HCEC 1CT (cell line): Measurements from ENCODE around the gene PALLD.

Experiments used
- DNase-seq: peaks from one replicate; pipeline ENCODE4 v3.0.0-alpha.2; 2017

PALLD gene

DNA sequence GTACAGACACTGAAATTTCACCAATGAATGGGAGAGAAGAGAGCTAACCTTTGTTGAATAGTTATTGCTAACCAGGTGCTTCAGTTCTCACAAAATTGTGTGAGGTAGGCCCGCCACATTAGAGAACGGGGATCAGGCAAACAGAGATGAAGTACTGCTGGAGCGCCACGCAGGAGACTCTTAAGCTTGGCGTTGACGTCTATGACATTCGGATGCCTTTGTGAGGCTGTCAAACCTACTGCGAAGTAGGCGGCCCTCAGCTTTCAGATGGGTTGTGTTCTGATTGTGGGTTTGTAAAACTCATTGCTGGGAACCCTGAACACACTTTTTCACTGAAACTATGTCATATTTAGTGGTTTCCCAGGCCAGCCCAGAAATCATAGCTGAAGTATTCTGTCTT is 339.6 kb downstream of the PALLD start:
- no peak for DNase-seq

DNA sequence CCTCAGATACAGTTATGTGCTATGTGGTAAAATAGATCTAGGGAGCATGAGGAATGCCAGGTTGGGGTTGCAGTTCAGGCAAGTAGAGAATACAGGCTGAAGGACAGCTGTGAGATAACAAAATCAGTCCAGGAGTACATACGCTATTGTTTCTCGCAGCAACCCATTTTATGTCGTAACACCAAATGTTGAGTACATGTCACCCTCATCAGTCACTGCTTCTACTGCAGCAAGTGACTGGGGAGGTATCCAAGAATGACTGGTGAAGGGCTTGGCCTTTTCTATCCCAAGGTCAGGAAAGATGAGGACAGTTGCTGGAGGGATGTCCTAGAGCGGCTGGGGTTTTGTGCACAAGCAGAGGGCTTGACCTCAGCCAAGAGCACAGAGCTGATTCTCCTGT is 341.1 kb downstream of the PALLD start:
- DNase-seq = no peak

DNA sequence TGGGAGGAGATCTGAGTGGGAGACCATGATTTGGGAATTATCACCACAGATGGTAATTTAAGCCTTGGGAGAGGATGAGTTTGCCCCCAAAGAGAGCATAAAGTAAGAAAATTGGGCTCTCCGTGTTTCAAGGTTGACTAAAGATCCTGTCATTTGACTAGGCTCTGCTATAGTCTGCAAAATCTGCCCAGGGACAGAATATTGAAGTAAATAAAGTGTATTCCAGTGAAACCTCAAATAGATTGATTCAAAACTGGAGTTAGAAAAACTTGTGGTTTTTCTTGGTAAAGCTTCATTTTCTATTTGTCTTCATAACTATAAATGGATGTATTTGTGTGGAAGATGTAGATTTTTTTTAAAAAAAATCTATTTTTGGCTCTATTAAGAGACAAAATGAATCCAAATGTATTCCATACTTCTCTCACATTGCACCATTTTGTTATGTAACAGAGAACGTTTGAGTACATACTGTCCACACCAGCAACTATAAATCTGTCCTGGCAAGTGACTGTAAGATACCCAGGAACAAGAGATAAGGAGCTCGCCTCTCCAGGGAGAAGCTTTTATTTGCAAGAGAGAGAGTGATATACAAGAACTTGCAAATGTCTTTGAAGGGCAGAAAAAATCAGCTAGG is 343.0 kb downstream of the PALLD start:
- DNase-seq = no peak

- DNase-seq = no peak
These were observed 343.5 kb downstream of the PALLD start for GRCh38 chr4:168840392-168840763.

- no peak for DNase-seq
These were observed 344.3 kb downstream of the PALLD start for GRCh38 chr4:168841000-168841671.

GRCh38 chr4:168841672-168842019 is 344.8 kb downstream of the PALLD start:
- DNase-seq = no peak

- no peak for DNase-seq
These were observed 345.3 kb downstream of the PALLD start for GRCh38 chr4:168842186-168842585.

DNA sequence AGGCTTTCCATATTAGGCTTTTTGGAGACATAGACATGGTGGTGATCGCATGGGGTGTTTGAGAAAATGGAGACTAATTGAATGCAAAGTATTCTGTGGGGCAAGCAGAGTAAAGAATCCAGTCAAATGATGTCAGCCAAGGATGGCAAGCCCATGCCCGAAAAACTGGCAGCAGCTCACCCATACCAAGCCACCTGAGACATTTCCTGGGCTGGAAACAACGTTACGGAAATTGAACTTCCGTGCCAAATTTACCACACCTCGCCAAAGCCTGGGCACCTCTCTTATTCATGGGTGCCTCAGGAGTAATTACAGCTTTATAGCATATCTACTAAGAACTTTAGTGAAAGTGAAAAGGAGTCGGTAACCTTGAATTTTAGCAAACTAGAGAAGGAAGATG is 346.8 kb downstream of the PALLD start:
- DNase-seq = no peak

DNA sequence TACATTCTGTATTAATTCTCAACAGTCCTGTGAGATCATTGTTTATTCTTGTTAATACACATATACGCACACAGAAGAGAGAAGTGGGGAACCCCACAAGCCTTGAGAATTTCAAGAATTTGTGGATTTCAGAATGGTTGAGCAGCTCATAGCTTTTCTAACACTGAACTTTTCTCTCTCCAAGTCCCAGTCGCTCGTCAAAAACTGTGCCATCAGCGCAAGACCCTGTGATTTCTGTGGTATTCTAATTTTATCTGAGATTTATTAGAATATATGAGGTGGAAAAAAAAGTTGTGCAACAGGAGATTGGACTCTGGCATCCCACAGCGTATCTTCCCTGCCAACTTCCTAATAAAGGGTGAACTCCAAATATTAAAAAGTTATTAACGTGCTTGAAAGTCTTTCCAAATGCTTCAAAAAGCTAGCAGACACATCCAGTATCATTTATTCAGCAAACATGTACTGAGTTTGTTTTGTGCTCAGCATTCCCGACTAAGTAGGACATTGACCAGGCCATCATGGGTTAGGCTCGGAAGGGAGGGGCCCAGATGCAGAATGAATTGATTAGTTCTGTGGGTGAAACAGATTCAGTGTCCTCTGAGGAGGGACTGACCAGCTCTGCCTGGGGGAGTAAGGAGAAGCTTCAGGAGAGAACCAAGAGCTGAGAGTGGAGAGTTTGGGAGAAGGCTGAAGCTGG is 347.6 kb downstream of the PALLD start:
- peak; percentile 40 for DNase-seq

- DNase-seq = no peak
These were observed 349.0 kb downstream of the PALLD start for GRCh38 chr4:168845897-168846296.

GRCh38 chr4:168846414-168846813 is 349.6 kb downstream of the PALLD start:
- no peak for DNase-seq

GRCh38 chr4:168847771-168848502 is 351.1 kb downstream of the PALLD start:
- no peak for DNase-seq

- no peak for DNase-seq
These were observed 352.3 kb downstream of the PALLD start for GRCh38 chr4:168849030-168849675.

- DNase-seq = no peak
These were observed 353.1 kb downstream of the PALLD start for GRCh38 chr4:168849997-168850396.

DNA sequence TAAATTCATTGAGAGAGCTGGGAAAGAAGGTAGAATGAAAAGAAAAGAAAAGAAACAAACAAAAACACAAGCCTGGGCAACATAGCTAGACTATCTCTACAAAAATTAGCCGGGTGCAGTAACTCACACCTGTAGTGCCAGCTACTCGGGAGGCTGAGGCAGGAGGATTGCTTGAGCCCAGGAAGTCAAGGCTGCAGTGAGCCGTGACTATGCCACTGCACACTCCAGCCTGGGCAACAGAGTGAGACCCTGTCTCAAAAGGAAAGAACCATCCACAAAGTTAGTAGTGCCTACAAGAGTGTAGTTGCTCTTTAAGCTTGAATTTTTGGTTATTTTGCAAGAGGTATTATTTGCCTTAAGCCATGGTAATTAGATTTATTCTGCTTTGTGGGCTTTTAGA is 355.5 kb downstream of the PALLD start:
- DNase-seq = no peak

- no peak for DNase-seq
These were observed 356.3 kb downstream of the PALLD start for GRCh38 chr4:168852933-168853713.

DNA sequence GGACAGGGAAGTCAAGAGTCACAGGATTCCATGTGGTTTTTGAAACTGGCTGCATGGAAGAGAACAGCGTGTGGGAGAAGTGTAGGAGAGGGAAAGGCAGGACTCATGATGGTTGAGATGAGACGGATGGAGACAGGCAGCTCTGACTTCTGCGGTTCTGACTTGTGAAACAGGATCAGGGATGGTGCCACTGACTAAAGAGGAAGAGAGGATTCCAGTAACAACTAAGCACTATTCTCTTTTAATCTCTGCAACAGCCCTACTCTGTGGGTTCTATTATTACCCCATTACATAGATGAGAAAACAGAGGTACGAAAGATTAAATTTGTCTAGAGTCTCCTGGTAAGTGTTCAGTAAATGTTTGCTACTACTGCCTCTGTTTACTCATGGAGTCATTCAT is 356.9 kb downstream of the PALLD start:
- DNase-seq = no peak

GRCh38 chr4:168854350-168854921 is 357.6 kb downstream of the PALLD start:
- DNase-seq = no peak

GRCh38 chr4:168856312-168856711 is 359.5 kb downstream of the PALLD start:
- DNase-seq = peak; percentile 88

GRCh38 chr4:168857009-168857408 is 360.2 kb downstream of the PALLD start:
- no peak for DNase-seq

DNA sequence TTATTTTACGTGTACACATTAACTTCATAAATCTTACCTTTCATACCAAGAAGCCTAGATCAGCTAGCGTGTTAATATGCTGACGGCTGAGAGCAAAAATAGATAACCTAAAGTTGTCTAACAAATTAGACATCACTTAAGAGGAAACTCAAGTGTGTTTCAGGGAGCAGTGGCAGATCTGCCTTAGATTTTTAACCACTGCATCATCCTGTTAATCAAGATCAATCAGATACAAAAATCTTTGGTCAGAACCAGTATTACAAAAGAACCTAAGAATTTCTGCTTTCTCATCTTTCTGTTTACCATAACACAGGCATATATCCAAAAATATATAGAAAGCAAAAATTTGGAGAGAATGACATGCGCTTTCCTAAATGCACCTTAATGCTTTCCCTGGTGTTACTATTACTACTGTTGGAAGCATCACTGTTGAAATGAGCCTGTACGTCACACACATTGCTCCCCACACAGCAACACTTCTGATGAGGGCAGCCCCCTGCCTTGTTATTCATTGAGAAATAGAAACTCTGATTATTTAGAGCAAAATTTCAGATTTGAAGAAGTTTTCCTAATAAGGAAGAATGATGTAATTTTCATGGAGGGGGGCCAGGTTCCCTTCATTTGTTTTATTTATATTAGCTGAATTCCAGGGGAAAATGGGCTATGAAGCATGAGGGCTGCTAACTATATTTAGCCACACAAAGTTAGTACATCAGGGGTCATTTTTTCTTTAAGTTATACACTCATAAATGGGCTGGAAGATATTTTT is 360.9 kb downstream of the PALLD start:
- DNase-seq = peak; percentile 66
